Suprapubic skin (tissue), 3 donors: ENCODE measurements around the gene ATG4A.

Source experiments
- CTCF ChIP-seq, 2 donors: fragments of 200-600 bp in 1 of 2; fragments of 450-650 bp in 1 of 2; sonication (generic) in 1 of 2; IDR thresholded peaks; one replicate each; pipeline ENCODE4 v1.5.1; 2016 to 2019; ENCODE audit warnings: antibody characterized with exemption in 2 of 2, mild to moderate bottlenecking in 1 of 2, moderate library complexity in 1 of 2
- EP300 ChIP-seq: sonication (generic); formaldehyde crosslinking; IDR thresholded peaks from one replicate; pipeline ENCODE4 v1.6.1; 2017; ENCODE audit warnings: antibody characterized with exemption

GRCh38 chrX:108157628-108158027, 66.0 kb downstream of the ATG4A start:
- TF ChIP-seq CTCF (IDR thresholded peaks at IDR 0.05) = no peak
- no peak for TF ChIP-seq EP300
